SU-DHL-6 (cell line): ENCODE measurements around the gene RGS19.
"Not testable (repeated sequence)": the region's sequence is repeated elsewhere in the genome, so short reads cannot be mapped to it uniquely, and the experiment has no call there.

Experiments
- H2AFZ ChIP-seq: fragments of 200-600 bp; sonication (generic); 2 replicates; pipeline ENCODE4 v1.6.1; 2014; ENCODE audit warnings: low read depth, mild to moderate bottlenecking, moderate library complexity, mixed read lengths, antibody characterized with exemption, low read length; ENCODE audit not compliant: severe bottlenecking
- H3F3A ChIP-seq: fragments of 200-600 bp; shearing (Covaris generic); 2 replicates; pipeline ENCODE4 v1.6.0; 2016; ENCODE audit warnings: antibody characterized with exemption, mild to moderate bottlenecking; ENCODE audit not compliant: insufficient read depth
- H3K27ac ChIP-seq: fragments of 200-600 bp; sonication (generic); 2 replicates; pipeline ENCODE4 v1.5.1; 2016; ENCODE audit warnings: low read depth, mild to moderate bottlenecking, low read length, moderate library complexity, mixed read lengths
- H3K27me3 ChIP-seq: fragments of 200-600 bp; sonication (generic), shearing (Covaris generic); 2 replicates; pipeline ENCODE4 v1.6.0; 2014; ENCODE audit warnings: mild to moderate bottlenecking, low read length
- H3K36me3 ChIP-seq: fragments of 200-600 bp; sonication (generic); 2 replicates; pipeline ENCODE4 v1.6.1; 2014; ENCODE audit warnings: mild to moderate bottlenecking, low read length, mixed read lengths
- H3K4me2 ChIP-seq: fragments of 300-600, 200-600 bp; shearing (Covaris generic), sonication (generic); 2 replicates; pipeline ENCODE4 v1.6.0; 2014; ENCODE audit warnings: low read length, low read depth, mild to moderate bottlenecking; ENCODE audit not compliant: poor library complexity, severe bottlenecking
- H3K4me3 ChIP-seq: fragments of 200-600 bp; sonication (generic); 2 replicates; pipeline ENCODE4 v1.5.1; 2014; ENCODE audit warnings: antibody characterized with exemption, low read length, mild to moderate bottlenecking, mixed read lengths; ENCODE audit not compliant: insufficient read depth, poor library complexity, severe bottlenecking
- H3K79me2 ChIP-seq: fragments of 200-600 bp; sonication (generic); 2 replicates; pipeline ENCODE4 v1.6.1; 2014; ENCODE audit warnings: mild to moderate bottlenecking, low read length, moderate library complexity; ENCODE audit not compliant: insufficient read depth
- H3K9ac ChIP-seq: fragments of 200-600 bp; sonication (generic); 2 replicates; pipeline ENCODE4 v1.7.0; 2014; ENCODE audit warnings: mild to moderate bottlenecking, low read length
- H3K9me2 ChIP-seq: fragments of 200-600 bp; sonication (generic); replicated peaks from 2 replicates; pipeline ENCODE4 v1.6.1; 2014; ENCODE audit warnings: low read length; ENCODE audit not compliant: insufficient read depth
- H3K9me3 ChIP-seq: fragments of 200-600 bp; sonication (generic); 2 replicates; pipeline ENCODE4 v1.6.1; 2014; ENCODE audit warnings: low read length, mixed read lengths; ENCODE audit not compliant: insufficient read depth
- H4K20me1 ChIP-seq: fragments of 200-600 bp; sonication (generic); 2 replicates; pipeline ENCODE4 v1.6.1; 2014; ENCODE audit warnings: low read depth, mild to moderate bottlenecking, antibody characterized with exemption, low read length, moderate library complexity, mixed read lengths
- CTCF ChIP-seq: fragments of 200-600 bp; sonication (generic); IDR thresholded peaks from one replicate; pipeline ENCODE4 v1.5.1; 2017; ENCODE audit warnings: antibody characterized with exemption, mild to moderate bottlenecking, low read length, moderate library complexity; ENCODE audit not compliant: insufficient read depth, poor library complexity, severe bottlenecking
- EZH2phosphoT487 ChIP-seq: fragments of 200-600 bp; sonication (generic), shearing (Covaris generic); conservative IDR thresholded peaks from 2 replicates; pipeline ENCODE4 v1.6.1; 2018; ENCODE audit warnings: mild to moderate bottlenecking, antibody characterized with exemption, low read length, moderate library complexity, mixed read lengths

Gene RGS19

DNA sequence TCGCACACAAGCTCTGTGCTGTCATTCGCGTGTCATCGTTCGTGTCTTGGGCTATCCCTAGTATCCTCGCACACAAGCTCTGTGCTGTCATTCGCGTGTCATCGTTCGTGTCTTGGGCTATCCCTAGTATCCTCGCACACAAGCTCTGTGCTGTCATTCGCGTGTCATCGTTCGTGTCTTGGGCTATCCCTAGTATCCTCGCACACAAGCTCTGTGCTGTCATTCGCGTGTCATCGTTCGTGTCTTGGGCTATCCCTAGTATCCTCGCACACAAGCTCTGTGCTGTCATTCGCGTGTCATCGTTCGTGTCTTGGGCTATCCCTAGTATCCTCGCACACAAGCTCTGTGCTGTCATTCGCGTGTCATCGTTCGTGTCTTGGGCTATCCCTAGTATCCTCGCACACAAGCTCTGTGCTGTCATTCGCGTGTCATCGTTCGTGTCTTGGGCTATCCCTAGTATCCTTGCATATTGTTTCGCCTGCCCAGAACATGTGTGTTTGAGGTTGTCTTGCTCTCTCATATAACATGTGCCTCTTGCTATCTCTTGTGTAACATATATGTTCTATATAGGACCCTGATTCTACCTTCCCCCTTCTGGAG, 8.0 kb upstream of the RGS19 start:
- not testable (repeated sequence) for H3K4me3 ChIP-seq, H3K36me3 ChIP-seq, H3K9me2 ChIP-seq, H4K20me1 ChIP-seq, H3K27ac ChIP-seq, H3K9ac ChIP-seq, H2AFZ ChIP-seq, H3K4me2 ChIP-seq, H3K9me3 ChIP-seq, H3K79me2 ChIP-seq, H3K27me3 ChIP-seq, H3F3A ChIP-seq

DNA sequence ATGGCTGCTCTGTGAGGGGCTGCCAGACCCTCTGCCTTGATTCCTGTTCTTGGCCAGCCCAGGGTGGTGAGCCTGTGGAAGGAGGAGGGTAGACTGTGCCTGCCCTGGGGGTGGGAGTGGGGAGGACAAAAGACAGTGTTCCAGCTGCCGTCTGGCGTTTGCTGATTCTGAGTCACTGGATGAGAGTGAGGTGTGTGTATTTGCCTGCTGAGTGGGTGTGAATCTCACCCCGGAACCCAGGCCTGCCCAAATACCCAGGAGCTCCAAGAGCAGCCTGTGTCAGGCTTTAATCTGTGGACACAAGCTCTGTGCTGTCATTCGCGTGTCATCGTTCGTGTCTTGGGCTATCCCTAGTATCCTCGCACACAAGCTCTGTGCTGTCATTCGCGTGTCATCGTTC, 7.5 kb upstream of the RGS19 start:
- H3K27ac ChIP-seq: no peak overlapping the region
- H3K9ac ChIP-seq: no peak overlapping the region
- H3K79me2 ChIP-seq: no peaks in the 10 kb centered on the region
- 0 out of 2 replicates have a peak, but pooled peaks cover 4% of the 10 kb centered on the region for H3F3A ChIP-seq
- H3K9me2 ChIP-seq: no peaks in the 10 kb centered on the region
- no peak overlapping the region for H3K4me2 ChIP-seq
- TF ChIP-seq CTCF (no peak), EZH2phosphoT487 (no peak)
- no peaks in the 10 kb centered on the region for H3K27me3 ChIP-seq
- H3K9me3 ChIP-seq: no peaks in the 10 kb centered on the region
- no peak overlapping the region for H3K4me3 ChIP-seq
- no peaks in the 10 kb centered on the region for H4K20me1 ChIP-seq
- H3K36me3 ChIP-seq: no peaks in the 10 kb centered on the region
- H2AFZ ChIP-seq: no peak overlapping the region

- Histone ChIP-seq H3K9ac (no peak overlapping the region), H3K79me2 (no peaks in the 10 kb centered on the region), H3K4me2 (no peak overlapping the region), H3K27ac (no peak overlapping the region), H3F3A (peaks cover 15% of the 10 kb centered on the region; the same call in 1 of the 2 replicates), H3K9me2 (no peaks in the 10 kb centered on the region), H2AFZ (no peak overlapping the region), H3K9me3 (no peaks in the 10 kb centered on the region), H3K36me3 (no peaks in the 10 kb centered on the region), H4K20me1 (no peaks in the 10 kb centered on the region), H3K27me3 (no peaks in the 10 kb centered on the region), H3K4me3 (no peak overlapping the region)
- no peak for TF ChIP-seq CTCF
- no peak for TF ChIP-seq EZH2phosphoT487
These were observed 5.4 kb upstream of the RGS19 start for GRCh38 chr20:64084685-64085152.

DNA sequence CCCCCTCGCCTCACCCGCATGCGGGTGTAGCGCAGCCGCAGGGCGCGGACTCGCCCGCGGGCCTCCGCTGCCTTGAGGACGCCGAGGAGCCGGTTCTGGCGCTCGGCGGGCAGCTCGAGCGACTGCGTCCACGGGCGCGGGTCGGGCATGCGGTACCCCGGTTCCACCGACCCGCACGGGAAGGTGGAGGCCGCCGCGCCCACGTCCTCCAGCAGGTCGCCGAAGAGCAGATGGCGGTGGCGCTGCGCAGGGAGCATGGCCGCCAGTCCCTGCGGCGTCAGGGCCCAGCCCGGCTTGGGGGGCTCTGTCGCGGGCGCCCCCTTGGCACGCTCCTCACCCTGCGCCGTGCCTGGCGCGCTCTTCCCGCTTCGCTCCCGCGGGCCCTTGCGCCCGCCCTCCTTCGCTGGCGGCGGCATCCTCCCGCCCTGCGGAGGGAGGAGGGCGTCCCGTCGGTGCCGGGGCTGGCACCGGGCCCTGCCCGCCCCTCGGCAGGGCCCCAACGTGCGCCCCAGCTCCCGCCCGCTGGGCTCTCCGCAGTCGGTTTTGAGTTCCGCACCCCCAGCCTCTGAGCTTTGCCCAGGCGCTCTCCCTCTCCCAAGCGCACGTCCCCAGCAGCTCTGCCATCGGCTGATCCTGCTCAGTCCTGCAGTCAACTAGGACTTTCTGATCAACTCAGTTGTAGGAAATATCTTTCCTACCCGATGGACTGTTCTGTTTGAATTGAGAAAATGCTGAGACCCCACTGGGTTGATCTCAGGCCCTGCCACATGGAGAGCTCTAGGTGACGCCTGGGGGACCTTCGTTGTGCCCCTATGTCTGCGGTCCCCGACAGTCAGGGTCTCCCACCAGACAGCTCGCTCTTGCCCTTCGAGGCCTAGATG, 4.7 kb upstream of the RGS19 start, which contains the start of gene LKAAEAR1:
Gene LKAAEAR1, minus strand, starts transcription at position 595 of the 881 bp plus-strand sequence. Its CDS starts 179 bp downstream, at position 416.
- 0 out of 2 replicates have a peak within 1 kb of the TSS, but pooled peaks have one; percentile 22 for H3K9ac ChIP-seq
- H3K27ac ChIP-seq: no peak within 1 kb of the TSS
- peak within 1 kb of the TSS; percentile 36 for H3K4me2 ChIP-seq
- no peak within 1 kb of the TSS for H3K4me3 ChIP-seq
- H4K20me1 ChIP-seq: no peaks in the 10 kb centered on the region
- no peak within 1 kb of the TSS for H2AFZ ChIP-seq
- no peaks in the 10 kb centered on the region for H3K9me2 ChIP-seq
- H3F3A ChIP-seq: peaks cover 20% of the 10 kb centered on the region; the same call in 1 of the 2 replicates
- H3K79me2 ChIP-seq: no peaks in the 10 kb centered on the region
- H3K36me3 ChIP-seq: no peaks in the 10 kb centered on the region
- TF ChIP-seq EZH2phosphoT487 (no peak), CTCF (no peak)
- no peaks in the 10 kb centered on the region for H3K27me3 ChIP-seq
- H3K9me3 ChIP-seq: no peaks in the 10 kb centered on the region
